Central memory CD8-positive, alpha-beta T cell (primary cell): Measurements from ENCODE around the gene ACSL4.
"Not testable (repeated sequence)": the region's sequence is repeated elsewhere in the genome, so short reads cannot be mapped to it uniquely, and the experiment has no call there.

Experiments
- ATAC-seq: fragments of 150-1000 bp; cut with Tn5 transposase; replicated peaks from 2 replicates; pipeline ENCODE4 v1.10.0; 2022; ENCODE audit warnings: mild to moderate bottlenecking, moderate FRiP score, moderate number of reproducible peaks; ENCODE audit not compliant: poor library complexity, severe bottlenecking; ENCODE audit errors: extremely low read depth
- DNase-seq, 2 donors: peaks; one replicate each; pipeline ENCODE4 v3.0.0; 2021; ENCODE audit warnings: low spot score in 2 of 2
- H3K27ac Mint-ChIP-seq: one replicate; pipeline ENCODE4 v1.8.0; 2022; ENCODE audit warnings: low read depth, mild to moderate bottlenecking, moderate library complexity, mixed read lengths
- H3K27me3 Mint-ChIP-seq: one replicate; pipeline ENCODE4 v1.8.0; 2022; ENCODE audit warnings: mixed read lengths
- H3K36me3 Mint-ChIP-seq: one replicate; pipeline ENCODE4 v1.8.0; 2022; ENCODE audit warnings: mild to moderate bottlenecking, moderate library complexity, mixed read lengths; ENCODE audit not compliant: insufficient read depth
- H3K4me1 Mint-ChIP-seq: one replicate; pipeline ENCODE4 v1.8.0; 2022; ENCODE audit warnings: mixed read lengths
- H3K4me3 Mint-ChIP-seq: one replicate; pipeline ENCODE4 v1.8.0; 2022; ENCODE audit warnings: mild to moderate bottlenecking, moderate library complexity, mixed read lengths
- H3K9me3 Mint-ChIP-seq: one replicate; pipeline ENCODE4 v1.8.0; 2022; ENCODE audit warnings: mixed read lengths

Gene ACSL4

DNA sequence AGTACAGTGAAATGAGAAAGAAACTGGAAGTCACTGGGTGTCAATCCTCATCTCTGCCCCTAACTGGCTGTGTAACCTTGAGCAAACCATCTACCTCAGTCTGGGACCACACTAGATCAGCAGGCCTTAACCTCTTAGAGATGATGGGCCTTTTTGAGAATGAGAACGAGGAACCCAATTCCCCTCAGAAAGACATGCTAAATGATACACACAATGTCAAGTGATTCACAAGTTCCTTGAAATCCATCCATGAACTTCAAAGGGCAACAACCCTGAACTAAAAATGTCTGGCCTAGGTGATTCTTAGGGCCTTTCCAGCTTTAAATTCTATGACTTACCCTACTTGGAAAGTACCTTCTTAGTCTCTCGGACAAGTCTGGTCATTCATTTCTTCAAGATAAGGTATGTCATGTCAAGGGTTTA lies 47.4 kb downstream of the ACSL4 start:
- H3K4me1 Mint-ChIP-seq, result peaks cover 12% of the 10 kb centered on the region
- no peaks in the 10 kb centered on the region for H3K9me3 Mint-ChIP-seq
- H3K27ac Mint-ChIP-seq, result peak overlapping the region; percentile 16
- no peaks in the 10 kb centered on the region for H3K27me3 Mint-ChIP-seq
- no peak for ATAC-seq
- H3K4me3 Mint-ChIP-seq, result no peak overlapping the region
- no peak for DNase-seq
- peaks cover 8% of the 10 kb centered on the region for H3K36me3 Mint-ChIP-seq

DNA sequence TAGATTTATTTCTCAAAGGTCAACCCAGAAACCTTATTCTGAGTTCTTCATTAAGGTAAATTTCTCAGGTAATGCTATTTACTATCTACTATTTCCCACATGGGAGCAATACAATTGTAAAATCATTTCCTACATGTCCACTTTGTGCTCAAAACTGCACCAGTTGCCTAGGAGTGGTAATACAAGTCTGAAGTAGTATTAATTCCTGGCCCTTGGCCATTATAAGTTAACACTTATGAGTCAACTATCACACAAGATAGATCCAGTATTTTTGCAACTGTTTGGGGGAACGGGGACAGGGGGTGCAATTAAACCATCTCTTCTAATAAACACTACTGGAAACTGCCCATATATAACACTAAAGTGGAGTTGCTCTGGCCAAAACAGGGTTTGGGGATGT lies 48.9 kb downstream of the ACSL4 start:
- no peaks in the 10 kb centered on the region for H3K9me3 Mint-ChIP-seq
- DNase-seq (no peak), ATAC-seq (no peak)
- no peak overlapping the region for H3K27ac Mint-ChIP-seq
- no peak overlapping the region for H3K4me3 Mint-ChIP-seq
- peaks cover 12% of the 10 kb centered on the region for H3K36me3 Mint-ChIP-seq
- no peaks in the 10 kb centered on the region for H3K27me3 Mint-ChIP-seq
- H3K4me1 Mint-ChIP-seq, result peaks cover 12% of the 10 kb centered on the region

DNA sequence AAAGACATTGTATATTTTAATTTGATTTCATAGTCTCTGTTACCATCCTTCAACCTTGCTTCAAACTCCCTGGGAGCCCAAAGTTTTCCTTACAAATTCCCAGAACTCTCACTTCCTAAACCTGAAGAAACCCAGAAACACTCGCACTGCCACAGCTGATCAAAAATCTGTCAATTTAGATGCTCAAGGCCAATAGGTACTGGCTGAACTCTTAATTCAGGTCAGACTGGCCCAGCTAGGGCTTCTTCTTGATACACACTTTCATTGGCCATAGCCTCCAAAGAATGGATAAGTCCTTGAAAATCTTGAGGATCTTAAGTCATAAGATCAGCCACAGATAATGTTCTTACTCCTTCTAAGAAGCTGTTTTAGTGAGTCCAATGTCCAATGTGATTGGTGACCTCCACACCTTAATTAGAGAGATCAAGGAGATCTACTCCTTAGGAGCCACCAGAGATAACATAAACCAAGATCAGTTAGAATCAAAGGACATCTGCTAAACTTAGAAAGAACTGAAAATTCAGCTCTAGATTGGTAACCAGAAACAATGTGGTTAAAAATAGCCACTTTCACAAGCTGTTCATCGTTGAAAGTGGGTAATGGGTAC lies 51.5 kb downstream of the ACSL4 start:
- Mint-ChIP-seq H3K27me3 (no peaks in the 10 kb centered on the region), H3K4me1 (peaks cover 12% of the 10 kb centered on the region), H3K9me3 (no peaks in the 10 kb centered on the region), H3K36me3 (peaks cover 15% of the 10 kb centered on the region), H3K4me3 (no peak overlapping the region), H3K27ac (peak overlapping the region; percentile 13)
- no peak for DNase-seq
- no peak for ATAC-seq

DNA sequence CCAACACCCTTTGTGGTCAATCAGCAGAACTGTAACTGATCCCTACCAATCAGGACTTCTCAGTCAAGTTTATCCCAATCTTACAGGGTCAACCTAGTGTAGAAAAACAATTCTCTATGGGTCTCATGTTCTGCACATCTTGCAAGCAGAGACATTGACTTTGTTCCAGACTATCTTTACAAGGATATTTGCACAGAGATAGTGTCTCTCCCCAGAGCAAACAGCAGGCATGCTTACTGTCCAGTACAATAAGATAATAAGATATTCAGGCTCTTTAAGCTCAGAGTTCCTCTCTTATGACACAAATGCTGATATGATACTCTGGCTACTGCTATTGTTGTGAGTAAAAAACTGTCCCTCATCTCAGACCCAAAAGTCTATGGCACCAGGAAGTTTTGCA lies 53.2 kb downstream of the ACSL4 start:
- H3K4me3 Mint-ChIP-seq, result no peak overlapping the region
- DNase-seq, result no peak
- no peak for ATAC-seq
- peaks cover 26% of the 10 kb centered on the region for H3K36me3 Mint-ChIP-seq
- no peaks in the 10 kb centered on the region for H3K9me3 Mint-ChIP-seq
- H3K27ac Mint-ChIP-seq, result no peak overlapping the region
- H3K4me1 Mint-ChIP-seq, result peaks cover 8% of the 10 kb centered on the region
- no peaks in the 10 kb centered on the region for H3K27me3 Mint-ChIP-seq

GRCh38 chrX:109672239-109672638 lies 60.8 kb downstream of the ACSL4 start:
- H3K4me3 Mint-ChIP-seq, result no peak overlapping the region
- ATAC-seq (no peak), DNase-seq (no peak)
- no peaks in the 10 kb centered on the region for H3K4me1 Mint-ChIP-seq
- H3K27ac Mint-ChIP-seq, result no peak overlapping the region
- H3K27me3 Mint-ChIP-seq, result no peaks in the 10 kb centered on the region
- H3K36me3 Mint-ChIP-seq, result peaks cover 35% of the 10 kb centered on the region
- no peaks in the 10 kb centered on the region for H3K9me3 Mint-ChIP-seq

- not testable (repeated sequence) for H3K9me3 Mint-ChIP-seq, H3K4me1 Mint-ChIP-seq, H3K27me3 Mint-ChIP-seq, H3K4me3 Mint-ChIP-seq, H3K27ac Mint-ChIP-seq, DNase-seq, ATAC-seq
- H3K36me3 Mint-ChIP-seq, result peaks cover 36% of the 10 kb centered on the region
Measured at GRCh38 chrX:109671170-109671569, 61.9 kb downstream of the ACSL4 start.

DNA sequence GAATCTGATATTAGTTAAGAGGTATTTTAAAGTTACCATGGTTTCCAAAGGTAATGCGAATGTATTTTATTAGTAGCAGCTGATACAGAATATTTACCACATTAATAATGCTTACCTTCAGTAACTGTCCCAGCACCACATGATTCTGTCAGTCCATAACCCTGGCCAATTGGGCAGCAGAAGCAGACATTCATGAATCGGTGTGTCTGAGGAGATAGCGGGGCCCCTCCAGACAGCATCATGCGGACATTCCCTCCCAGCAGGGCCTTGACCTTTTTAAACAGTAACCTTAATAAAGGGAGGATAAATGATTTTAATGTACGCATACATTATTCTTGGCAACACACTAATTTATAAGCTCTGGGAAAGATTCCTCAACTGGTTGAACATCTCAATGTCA lies 65.1 kb downstream of the ACSL4 start:
- no peaks in the 10 kb centered on the region for H3K4me1 Mint-ChIP-seq
- no peak overlapping the region for H3K27ac Mint-ChIP-seq
- H3K27me3 Mint-ChIP-seq, result no peaks in the 10 kb centered on the region
- ATAC-seq (no peak), DNase-seq (no peak)
- no peak overlapping the region for H3K4me3 Mint-ChIP-seq
- no peaks in the 10 kb centered on the region for H3K9me3 Mint-ChIP-seq
- H3K36me3 Mint-ChIP-seq, result peaks cover 35% of the 10 kb centered on the region

- H3K4me3 Mint-ChIP-seq, result no peak overlapping the region
- peaks cover 7% of the 10 kb centered on the region for H3K4me1 Mint-ChIP-seq
- peaks cover 23% of the 10 kb centered on the region for H3K36me3 Mint-ChIP-seq
- peaks cover 10% of the 10 kb centered on the region for H3K9me3 Mint-ChIP-seq
- no peak for ATAC-seq
- no peak overlapping the region for H3K27ac Mint-ChIP-seq
- no peaks in the 10 kb centered on the region for H3K27me3 Mint-ChIP-seq
- no peak for DNase-seq
Measured at GRCh38 chrX:109660435-109661143, 72.5 kb downstream of the ACSL4 start.

DNA sequence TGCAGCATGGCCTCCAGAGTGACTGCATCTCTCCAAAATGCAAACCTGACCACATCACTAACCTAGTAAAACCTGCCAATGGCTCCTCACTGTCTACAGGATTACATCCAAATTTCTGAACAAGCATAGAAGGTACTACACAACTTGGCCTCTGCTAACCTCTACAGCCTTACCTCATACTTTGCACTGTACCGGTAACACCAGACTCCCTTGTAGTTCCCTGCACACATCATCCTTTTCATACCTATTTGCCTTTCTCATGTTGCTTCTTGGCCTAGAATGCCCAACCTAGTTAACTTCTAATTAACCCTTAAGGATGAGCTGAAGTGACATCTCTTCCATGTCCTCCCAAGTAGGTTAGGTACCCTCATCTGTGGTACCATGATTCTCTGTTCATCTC lies 74.7 kb downstream of the ACSL4 start:
- DNase-seq (no peak), ATAC-seq (no peak)
- peaks cover 21% of the 10 kb centered on the region for H3K36me3 Mint-ChIP-seq
- peaks cover 15% of the 10 kb centered on the region for H3K4me1 Mint-ChIP-seq
- no peak overlapping the region for H3K4me3 Mint-ChIP-seq
- peaks cover 10% of the 10 kb centered on the region for H3K9me3 Mint-ChIP-seq
- no peaks in the 10 kb centered on the region for H3K27me3 Mint-ChIP-seq
- H3K27ac Mint-ChIP-seq, result no peak overlapping the region

DNA sequence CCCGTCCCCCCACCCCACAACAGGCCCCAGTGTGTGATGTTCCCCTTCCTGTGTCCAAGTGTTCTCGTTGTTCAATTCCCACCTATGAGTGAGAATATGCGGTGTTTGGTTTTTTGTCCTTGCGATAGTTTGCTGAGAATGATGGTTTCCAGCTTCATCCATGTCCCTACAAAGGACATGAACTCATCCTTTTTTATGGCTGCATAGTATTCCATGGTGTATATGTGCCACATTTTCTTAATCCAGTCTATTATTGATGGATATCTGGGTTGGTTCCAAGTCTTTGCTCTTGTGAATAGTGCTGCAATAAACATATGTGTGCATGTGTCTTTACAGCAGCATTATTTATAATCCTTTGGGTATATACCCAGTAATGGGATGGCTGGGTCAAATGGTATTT lies 75.7 kb downstream of the ACSL4 start:
- Mint-ChIP-seq H3K4me1 (peaks cover 15% of the 10 kb centered on the region), H3K36me3 (peaks cover 15% of the 10 kb centered on the region), H3K9me3 (peaks cover 10% of the 10 kb centered on the region)
- not testable (repeated sequence) for DNase-seq, H3K27me3 Mint-ChIP-seq, H3K27ac Mint-ChIP-seq, H3K4me3 Mint-ChIP-seq, ATAC-seq

DNA sequence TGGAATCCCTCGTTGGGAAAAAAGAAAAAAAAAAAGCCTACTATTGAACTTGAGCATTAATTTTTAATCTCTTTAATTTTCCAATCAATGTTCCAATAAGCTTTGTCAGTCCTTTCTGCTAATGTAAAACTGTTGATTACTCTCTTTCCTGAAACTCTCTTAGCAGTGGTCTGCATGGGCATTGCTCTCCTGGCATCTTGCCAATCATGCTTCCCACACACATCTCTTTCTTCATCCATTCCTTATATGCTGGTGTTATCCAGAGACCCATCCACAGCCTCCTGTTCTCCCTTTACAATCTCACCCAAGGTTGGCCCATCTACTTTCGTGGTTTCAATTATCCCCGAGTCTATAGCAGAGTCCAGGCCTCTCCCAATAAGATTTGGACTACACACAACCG lies 76.3 kb downstream of the ACSL4 start:
- Mint-ChIP-seq H3K4me1 (peaks cover 15% of the 10 kb centered on the region), H3K27me3 (no peaks in the 10 kb centered on the region), H3K9me3 (peaks cover 10% of the 10 kb centered on the region), H3K27ac (no peak overlapping the region), H3K36me3 (peaks cover 13% of the 10 kb centered on the region), H3K4me3 (no peak overlapping the region)
- ATAC-seq, result no peak
- DNase-seq, result no peak

GRCh38 chrX:109655502-109656201 lies 77.4 kb downstream of the ACSL4 start:
- peaks cover 15% of the 10 kb centered on the region for H3K4me1 Mint-ChIP-seq
- peaks cover 13% of the 10 kb centered on the region for H3K36me3 Mint-ChIP-seq
- ATAC-seq, result no peak
- peaks cover 10% of the 10 kb centered on the region for H3K9me3 Mint-ChIP-seq
- DNase-seq, result no peak
- no peaks in the 10 kb centered on the region for H3K27me3 Mint-ChIP-seq
- no peak overlapping the region for H3K27ac Mint-ChIP-seq
- no peak overlapping the region for H3K4me3 Mint-ChIP-seq
